GM12878 (cell line): Measurements from ENCODE around the gene ADGRL2.

Source experiments
- BHLHE40 ChIP-seq, 2 experiments: fragments of 450-650 bp in 1 of 2; IDR thresholded peaks; 2 replicates each; pipeline ENCODE4 v1.6.1; 2011 to 2017; ENCODE audit warnings: low read depth in 2 of 2, borderline replicate concordance in 1 of 2, improper control_type of control experiment in 1 of 2, low read length in 1 of 2, mild to moderate bottlenecking in 1 of 2
- MXI1 ChIP-seq: fragments of 150-350 bp; IDR thresholded peaks from 2 replicates; pipeline ENCODE4 v1.6.1; 2011; ENCODE audit warnings: low read depth, mild to moderate bottlenecking, inconsistent platforms, low read length, improper control_type of control experiment
- POLR2A ChIP-seq: IDR thresholded peaks from 2 replicates; pipeline ENCODE4 v1.6.1; 2011; ENCODE audit warnings: low read depth, mild to moderate bottlenecking, low read length
- RAD21 ChIP-seq: IDR thresholded peaks from 2 replicates; pipeline ENCODE4 v1.6.1; 2011; ENCODE audit warnings: mild to moderate bottlenecking, low read depth, low read length, moderate library complexity; ENCODE audit not compliant: insufficient read depth
- ZNF384 ChIP-seq: IDR thresholded peaks from 2 replicates; pipeline ENCODE4 v1.6.1; 2012; ENCODE audit warnings: low read depth, mild to moderate bottlenecking, low read length, improper control_type of control experiment, borderline replicate concordance

DNA sequence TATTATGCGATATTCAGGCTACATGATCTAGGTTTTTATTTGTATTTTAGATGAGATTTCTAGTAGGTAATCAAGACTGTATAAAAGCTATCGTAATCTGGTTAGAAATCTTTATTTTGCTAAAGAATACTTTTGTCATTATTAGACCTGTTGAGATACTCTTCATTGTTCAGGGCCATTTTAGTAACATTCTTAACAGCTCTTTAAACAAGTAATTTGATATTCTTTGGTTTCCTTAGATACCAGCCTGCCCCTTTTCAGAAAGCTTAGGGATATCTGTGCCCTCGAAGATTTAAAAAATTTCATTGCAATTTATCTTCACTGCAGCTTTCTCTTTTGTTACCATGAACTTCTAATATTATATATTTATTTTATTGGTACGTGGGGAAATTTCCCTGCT, 18.9 kb downstream of the ADGRL2 start:
- TF ChIP-seq ZNF384 (no peak), POLR2A (no peak), RAD21 (no peak), MXI1 (no peak), BHLHE40 (IDR thresholded peaks at IDR 0.05; ENCODE audit: borderline replicate concordance in 1 of 2, low read depth in 2 of 2, low read length in 1 of 2) (no peak)
